Measurements from ENCODE around the gene CPLX3. TPM values are rescaled to one million over a fixed set of nuclear protein-coding genes. Genes with fewer than 3 reads are reported as not detected.

The CPLX3 gene
- total RNA-seq, 1 experiment from 2014 or later: not detected

DNA sequence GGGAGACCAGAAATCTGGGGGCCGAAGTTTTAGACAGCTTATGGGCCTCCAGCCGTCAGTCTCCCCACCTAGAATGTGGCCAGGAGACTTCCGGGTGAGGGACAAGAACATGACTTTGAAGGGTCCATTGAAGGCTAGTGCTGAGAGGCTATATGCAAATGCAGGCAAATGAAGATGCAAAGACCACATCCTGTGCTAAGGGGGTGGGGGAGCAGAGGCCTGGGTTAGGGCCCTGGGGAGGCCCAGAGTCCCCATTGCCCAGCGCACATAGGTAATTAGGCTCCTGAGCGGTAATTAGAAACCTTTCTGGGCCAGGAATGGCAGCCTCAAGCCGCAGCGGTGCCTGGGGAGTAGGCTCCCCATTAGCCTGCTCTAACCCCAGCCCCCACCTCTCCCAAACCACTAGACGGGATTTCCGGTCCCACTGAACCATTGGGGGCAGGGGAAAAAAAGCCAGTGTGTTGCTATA, 37.7 kb upstream of the CPLX3 start:
- H2BK120ac ChIP-seq (ENCODE audit: low read depth, low read length, poor library complexity, severe bottlenecking): no peak overlapping the region
- H3K56ac ChIP-seq (ENCODE audit: insufficient read length, low read depth, low read length): no peak overlapping the region
- WGBS (ENCODE audit: extremely low coverage, insufficient read length, low lambda C conversion rate): no CpG with 5 or more reads among the region's 9 CpGs
- H3K4me1 ChIP-seq (ENCODE audit: insufficient read depth, low read length): peaks cover 7% of the 10 kb centered on the region; the same call in 1 of the 2 replicates
- TF ChIP-seq, protein P1, sequence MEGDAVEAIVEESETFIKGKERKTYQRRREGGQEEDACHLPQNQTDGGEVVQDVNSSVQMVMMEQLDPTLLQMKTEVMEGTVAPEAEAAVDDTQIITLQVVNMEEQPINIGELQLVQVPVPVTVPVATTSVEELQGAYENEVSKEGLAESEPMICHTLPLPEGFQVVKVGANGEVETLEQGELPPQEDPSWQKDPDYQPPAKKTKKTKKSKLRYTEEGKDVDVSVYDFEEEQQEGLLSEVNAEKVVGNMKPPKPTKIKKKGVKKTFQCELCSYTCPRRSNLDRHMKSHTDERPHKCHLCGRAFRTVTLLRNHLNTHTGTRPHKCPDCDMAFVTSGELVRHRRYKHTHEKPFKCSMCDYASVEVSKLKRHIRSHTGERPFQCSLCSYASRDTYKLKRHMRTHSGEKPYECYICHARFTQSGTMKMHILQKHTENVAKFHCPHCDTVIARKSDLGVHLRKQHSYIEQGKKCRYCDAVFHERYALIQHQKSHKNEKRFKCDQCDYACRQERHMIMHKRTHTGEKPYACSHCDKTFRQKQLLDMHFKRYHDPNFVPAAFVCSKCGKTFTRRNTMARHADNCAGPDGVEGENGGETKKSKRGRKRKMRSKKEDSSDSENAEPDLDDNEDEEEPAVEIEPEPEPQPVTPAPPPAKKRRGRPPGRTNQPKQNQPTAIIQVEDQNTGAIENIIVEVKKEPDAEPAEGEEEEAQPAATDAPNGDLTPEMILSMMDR (conservative IDR thresholded peaks at IDR 0.05): no peak
- H3K14ac ChIP-seq (ENCODE audit: insufficient read depth, low read length): no peak overlapping the region
- Mint-ChIP-seq H3K27ac (no peak overlapping the region; a peak in 1 of 7 replicates), H3K36me3 (ENCODE audit: insufficient read depth in 1 of 3, low read depth in 3 of 3) (peaks cover 0 to 5% (median 4%) of the 10 kb centered on the region in 3 experiments; a peak in 4 of 7 replicates), H3K9me3 (no peaks in the 10 kb centered on the region; a peak in 1 of 5 replicates), H3K4me3 (peak overlapping the region in 1 of 2 experiments; percentile 43; a peak in 2 of 5 replicates), H3K27me3 (ENCODE audit: low read depth) (no peaks in the 10 kb centered on the region; the same call in 1 of the 2 replicates), H3K4me1 (peaks cover 37 to 44% of the 10 kb centered on the region in 2 experiments)
- no peaks in the 10 kb centered on the region for H4K20me1 ChIP-seq (ENCODE audit: control insufficient read depth, insufficient read depth, insufficient read length)
- no peak overlapping the region for H3K18ac ChIP-seq (ENCODE audit: insufficient read length, low read depth, low read length)
- no peak overlapping the region for H2BK20ac ChIP-seq (ENCODE audit: low read depth, low read length, poor library complexity, severe bottlenecking)
- H2AK5ac ChIP-seq (ENCODE audit: insufficient read length, low read length): no peak overlapping the region
- no peak for DNase-seq
- H2AFZ ChIP-seq (ENCODE audit: low read length): no peak overlapping the region
- no peak overlapping the region for H3K4me2 ChIP-seq (ENCODE audit: insufficient read depth, insufficient read length, low read length)
- H2BK15ac ChIP-seq (ENCODE audit: low read depth, low read length): no peak overlapping the region
- H3K79me1 ChIP-seq (ENCODE audit: insufficient read depth, low read depth, low read length, poor library complexity, severe bottlenecking): no peaks in the 10 kb centered on the region
- H3K23ac ChIP-seq (ENCODE audit: insufficient read length, low read depth, low read length): no peak overlapping the region
- no peak overlapping the region for H3T11ph ChIP-seq (ENCODE audit: low read length)
- no peaks in the 10 kb centered on the region for H3K9me3 ChIP-seq (ENCODE audit: control insufficient read depth, low read depth, low read length)
- no peak overlapping the region for H3K4ac ChIP-seq (ENCODE audit: low read depth, low read length)
- H4K91ac ChIP-seq (ENCODE audit: insufficient read length, low read depth, low read length): no peak overlapping the region
- no peak overlapping the region for H4K5ac ChIP-seq (ENCODE audit: insufficient read length, low read depth, low read length)
- no peak overlapping the region for H2BK12ac ChIP-seq (ENCODE audit: insufficient read length, low read depth, low read length)
- H3K27ac ChIP-seq (ENCODE audit: insufficient read length, low read depth, low read length): no peak overlapping the region
- no peaks in the 10 kb centered on the region; the same call in 1 of the 2 replicates for H3K27me3 ChIP-seq (ENCODE audit: insufficient read depth, low read length)
- no peaks in the 10 kb centered on the region for H3K79me2 ChIP-seq (ENCODE audit: insufficient read depth, low read length)
- no peaks in the 10 kb centered on the region for H3K23me2 ChIP-seq (ENCODE audit: insufficient read length, low read depth, low read length, poor library complexity, severe bottlenecking)
- H4K8ac ChIP-seq (replicated peaks; ENCODE audit: insufficient read length, low read depth, low read length): no peak overlapping the region
- no peak overlapping the region for H2BK5ac ChIP-seq (ENCODE audit: insufficient read length, low read length)
- H3K9ac ChIP-seq (ENCODE audit: extremely low read depth, insufficient read length, low read length): no peak overlapping the region

All from H9 (cell line).